NCI-H1436 treated with DMSO at 0.1 percent for 48 hours (cell line): ENCODE results near the gene RALGPS2.
"Not testable (repeated sequence)": the region's sequence is repeated elsewhere in the genome, so short reads cannot be mapped to it uniquely, and the experiment has no call there.

Source experiments
- DNase-seq: peaks from one replicate; lab custom pipeline; 2025; lab: John Stamatoyannopoulos, UW

RALGPS2 gene

GRCh38 chr1:178942285-178943198 lies 217.5 kb downstream of the RALGPS2 start:
- DNase-seq = no peak

GRCh38 chr1:178944729-178945128 lies 219.7 kb downstream of the RALGPS2 start:
- DNase-seq = no peak

- no peak for DNase-seq
Measured at GRCh38 chr1:178945763-178946266, 220.8 kb downstream of the RALGPS2 start.

GRCh38 chr1:178946416-178946815 lies 221.4 kb downstream of the RALGPS2 start:
- DNase-seq = no peak

GRCh38 chr1:178946855-178947676 lies 222.0 kb downstream of the RALGPS2 start:
- DNase-seq = no peak

- no peak for DNase-seq
Measured at GRCh38 chr1:178947677-178947981, 222.6 kb downstream of the RALGPS2 start.

- DNase-seq = no peak
Measured at GRCh38 chr1:178948676-178949075, 223.6 kb downstream of the RALGPS2 start.

- not testable (repeated sequence) for DNase-seq
Measured at GRCh38 chr1:178949866-178950265, 224.8 kb downstream of the RALGPS2 start.

GRCh38 chr1:178951600-178951999 lies 226.6 kb downstream of the RALGPS2 start:
- DNase-seq = no peak

GRCh38 chr1:178953034-178953433 lies 228.0 kb downstream of the RALGPS2 start:
- DNase-seq = no peak

GRCh38 chr1:178953538-178954324 lies 228.7 kb downstream of the RALGPS2 start:
- DNase-seq = no peak

GRCh38 chr1:178954325-178954690 lies 229.3 kb downstream of the RALGPS2 start:
- no peak for DNase-seq

- no peak for DNase-seq
Measured at GRCh38 chr1:178954937-178955336, 229.9 kb downstream of the RALGPS2 start.

- no peak for DNase-seq
Measured at GRCh38 chr1:178955391-178955954, 230.4 kb downstream of the RALGPS2 start.

- no peak for DNase-seq
Measured at GRCh38 chr1:178958491-178958890, 233.4 kb downstream of the RALGPS2 start.

- DNase-seq = no peak
Measured at GRCh38 chr1:178959543-178960460, 234.8 kb downstream of the RALGPS2 start.

- no peak for DNase-seq
Measured at GRCh38 chr1:178960482-178961240, 235.6 kb downstream of the RALGPS2 start.

GRCh38 chr1:178961331-178961730 lies 236.3 kb downstream of the RALGPS2 start:
- DNase-seq = no peak

GRCh38 chr1:178961868-178962267 lies 236.8 kb downstream of the RALGPS2 start:
- DNase-seq = no peak
